Effector memory CD4-positive, alpha-beta T cell (primary cell): ENCODE measurements around the gene NARS2.
"Not testable (repeated sequence)": the region's sequence is repeated elsewhere in the genome, so short reads cannot be mapped to it uniquely, and the experiment has no call there.

Source experiments
- DNase-seq, 3 donors: peaks; one replicate each; pipeline ENCODE4 v3.0.0-alpha.2; 2020
- H3K27ac ChIP-seq: 2 replicates; pipeline ENCODE4 v1.7.0; 2013; ENCODE audit warnings: mild to moderate bottlenecking, low read length, moderate library complexity; ENCODE audit not compliant: insufficient read depth, poor library complexity, severe bottlenecking
- H3K27me3 ChIP-seq: replicated peaks from 2 replicates; pipeline ENCODE4 v1.7.0; 2013; ENCODE audit warnings: mild to moderate bottlenecking, low read length; ENCODE audit not compliant: insufficient read depth, control insufficient read depth, poor library complexity, severe bottlenecking
- H3K36me3 ChIP-seq: 2 replicates; pipeline ENCODE4 v1.7.0; 2013; ENCODE audit warnings: mild to moderate bottlenecking, low read length, moderate library complexity; ENCODE audit not compliant: control insufficient read depth, insufficient read depth
- H3K4me1 ChIP-seq: 2 replicates; pipeline ENCODE4 v1.7.0; 2013; ENCODE audit warnings: low read length, mild to moderate bottlenecking; ENCODE audit not compliant: control insufficient read depth, insufficient read depth, poor library complexity, severe bottlenecking
- H3K4me3 ChIP-seq: 2 replicates; pipeline ENCODE4 v1.7.0; 2013; ENCODE audit warnings: low read length, low read depth, mild to moderate bottlenecking; ENCODE audit not compliant: insufficient read depth, poor library complexity, severe bottlenecking
- H3K9me3 ChIP-seq: 2 replicates; pipeline ENCODE4 v1.7.0; 2013; ENCODE audit warnings: mild to moderate bottlenecking, low read length, moderate library complexity; ENCODE audit not compliant: control insufficient read depth
- total RNA-seq, 3 donors: gene quantifications; one replicate each; lab custom pipeline; 2026; lab: John Stamatoyannopoulos, UW

NARS2 gene, protein sequence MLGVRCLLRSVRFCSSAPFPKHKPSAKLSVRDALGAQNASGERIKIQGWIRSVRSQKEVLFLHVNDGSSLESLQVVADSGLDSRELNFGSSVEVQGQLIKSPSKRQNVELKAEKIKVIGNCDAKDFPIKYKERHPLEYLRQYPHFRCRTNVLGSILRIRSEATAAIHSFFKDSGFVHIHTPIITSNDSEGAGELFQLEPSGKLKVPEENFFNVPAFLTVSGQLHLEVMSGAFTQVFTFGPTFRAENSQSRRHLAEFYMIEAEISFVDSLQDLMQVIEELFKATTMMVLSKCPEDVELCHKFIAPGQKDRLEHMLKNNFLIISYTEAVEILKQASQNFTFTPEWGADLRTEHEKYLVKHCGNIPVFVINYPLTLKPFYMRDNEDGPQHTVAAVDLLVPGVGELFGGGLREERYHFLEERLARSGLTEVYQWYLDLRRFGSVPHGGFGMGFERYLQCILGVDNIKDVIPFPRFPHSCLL
- 17.3 to 19.6 (median 17.3) reads per million in 3 donors for total RNA-seq

DNA sequence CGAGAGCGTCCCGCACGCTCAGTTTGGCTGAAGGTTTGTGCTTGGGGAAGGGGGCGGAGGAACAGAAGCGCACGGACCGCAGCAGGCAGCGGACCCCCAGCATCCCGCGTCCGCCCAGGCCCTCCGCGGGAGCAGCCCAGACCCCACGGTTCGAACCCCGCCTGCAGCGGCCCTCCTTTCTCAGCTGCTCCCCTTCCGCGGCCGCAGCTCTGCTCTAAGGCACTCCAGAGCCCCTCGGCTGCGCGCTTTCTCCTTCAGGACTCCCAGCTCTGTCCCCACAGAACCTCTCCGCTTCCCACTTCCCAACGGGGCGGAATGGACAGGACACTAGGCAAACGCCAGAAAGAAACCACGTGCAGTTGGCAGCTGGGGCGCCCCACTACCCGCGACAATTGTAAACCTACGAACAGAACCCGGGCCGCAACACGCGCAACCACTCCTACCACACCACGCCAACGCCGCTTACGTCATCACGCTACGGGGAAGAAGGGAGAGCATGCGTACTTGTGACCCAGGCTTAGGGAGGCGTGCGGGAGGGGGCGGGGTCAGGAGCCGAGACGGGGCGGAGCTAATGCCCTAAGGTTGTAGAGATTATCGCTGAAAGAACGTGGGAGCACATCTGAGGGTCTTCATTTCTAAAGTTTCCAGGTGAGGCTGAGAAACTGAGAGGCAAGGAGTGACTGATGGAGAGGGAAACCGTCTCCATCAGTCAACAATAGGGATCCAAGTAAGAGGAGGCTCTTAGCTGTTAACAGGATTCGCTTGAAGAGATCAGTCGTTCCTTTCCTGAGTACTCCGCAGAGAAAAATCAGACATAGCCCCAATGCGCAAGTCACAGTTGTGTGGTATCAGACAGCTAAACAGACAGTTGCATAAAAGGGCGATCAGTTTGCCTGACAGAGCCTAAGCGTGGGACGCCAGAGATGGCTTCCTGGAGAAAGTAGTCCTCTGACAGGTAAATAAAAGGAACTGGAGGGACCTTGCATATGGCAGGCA, at the start of gene NARS2:
NARS2 (minus strand) TSS at position 479 of the 996 bp plus-strand sequence; CDS start at position 103, 376 bp downstream.
- Histone ChIP-seq H3K27ac (peak within 1 kb of the TSS; percentile 80), H3K27me3 (no peaks in the 10 kb centered on the region), H3K4me3 (peak within 1 kb of the TSS; percentile 82), H3K36me3 (no peaks in the 10 kb centered on the region), H3K4me1 (no peaks in the 10 kb centered on the region), H3K9me3 (no peaks in the 10 kb centered on the region)
- DNase-seq, result peak; percentile 92 to 95 (median 93)

DNA sequence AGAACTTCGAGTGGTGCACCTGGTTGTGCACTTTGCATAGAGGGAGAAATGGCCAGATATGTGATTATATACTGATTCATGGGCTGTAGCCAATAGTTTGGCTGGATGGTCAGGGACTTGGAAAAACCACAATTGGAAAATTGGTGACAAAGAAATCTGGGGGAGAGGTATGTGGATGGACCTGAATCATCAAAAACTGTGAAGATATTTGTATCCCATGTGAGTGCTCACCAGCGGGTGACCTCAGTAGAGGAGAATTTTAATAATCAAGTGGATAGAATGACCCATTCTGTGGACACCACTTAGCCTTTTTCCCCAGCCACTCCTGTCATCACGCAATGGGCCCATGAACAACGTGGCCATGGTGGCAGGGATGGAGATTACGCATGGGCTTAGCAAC, 48.0 kb upstream of the NARS2 start:
- H3K27ac ChIP-seq, result no peak overlapping the region
- no peaks in the 10 kb centered on the region for H3K4me1 ChIP-seq

DNA sequence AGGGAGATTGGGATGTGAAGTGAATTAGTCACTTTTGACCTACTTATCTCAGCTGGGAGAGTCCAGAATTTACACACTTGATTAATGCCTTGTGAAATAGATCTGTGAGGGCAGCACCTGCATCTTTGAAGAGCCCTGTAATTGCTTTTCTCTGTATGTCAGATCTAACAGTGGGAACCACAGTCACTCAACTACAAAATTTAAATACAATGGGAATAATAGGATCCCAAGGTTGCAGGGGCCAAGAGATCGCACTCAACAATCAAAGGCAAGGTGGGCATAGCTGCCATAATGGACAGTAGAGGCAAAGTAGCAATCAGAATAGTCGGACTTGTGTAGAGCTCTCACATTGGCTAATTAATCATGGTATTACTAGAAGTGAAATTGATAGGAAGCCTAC, 45.5 kb upstream of the NARS2 start:
- H3K36me3 ChIP-seq, result no peaks in the 10 kb centered on the region
- no peaks in the 10 kb centered on the region for H3K27me3 ChIP-seq
- no peak for DNase-seq
- H3K4me1 ChIP-seq, result no peaks in the 10 kb centered on the region
- H3K4me3 ChIP-seq, result no peak overlapping the region
- no peak overlapping the region for H3K27ac ChIP-seq
- H3K9me3 ChIP-seq, result no peaks in the 10 kb centered on the region

More for the DNA sequence above, 48.0 kb upstream of the NARS2 start:
- no peaks in the 10 kb centered on the region for H3K36me3 ChIP-seq
- H3K9me3 ChIP-seq, result no peaks in the 10 kb centered on the region
- H3K4me3 ChIP-seq, result no peak overlapping the region
- no peaks in the 10 kb centered on the region for H3K27me3 ChIP-seq
- no peak for DNase-seq

DNA sequence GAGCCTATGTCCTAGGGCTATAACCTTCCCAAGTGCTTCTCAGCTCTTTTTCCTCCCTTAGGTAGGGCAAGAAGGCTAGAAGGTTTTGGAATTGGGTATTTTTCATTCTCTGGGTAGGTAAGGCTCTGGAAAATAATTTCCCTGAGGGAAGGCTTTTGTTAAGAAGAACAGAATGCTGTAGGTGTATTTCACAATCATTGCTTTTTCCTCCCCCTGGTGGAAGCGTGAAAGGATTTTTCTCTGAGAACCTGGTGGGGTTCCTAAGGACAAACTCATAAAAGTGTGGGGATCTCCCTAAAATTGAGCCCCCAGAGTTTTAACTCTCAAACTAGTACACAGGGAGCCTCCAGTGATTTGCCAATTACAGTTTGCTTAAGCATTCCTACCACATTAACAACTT, 41.1 kb upstream of the NARS2 start:
- Histone ChIP-seq H3K9me3 (no peaks in the 10 kb centered on the region), H3K36me3 (no peaks in the 10 kb centered on the region), H3K27me3 (no peaks in the 10 kb centered on the region), H3K4me1 (no peaks in the 10 kb centered on the region), H3K27ac (no peak overlapping the region), H3K4me3 (no peak overlapping the region)
- no peak for DNase-seq

DNA sequence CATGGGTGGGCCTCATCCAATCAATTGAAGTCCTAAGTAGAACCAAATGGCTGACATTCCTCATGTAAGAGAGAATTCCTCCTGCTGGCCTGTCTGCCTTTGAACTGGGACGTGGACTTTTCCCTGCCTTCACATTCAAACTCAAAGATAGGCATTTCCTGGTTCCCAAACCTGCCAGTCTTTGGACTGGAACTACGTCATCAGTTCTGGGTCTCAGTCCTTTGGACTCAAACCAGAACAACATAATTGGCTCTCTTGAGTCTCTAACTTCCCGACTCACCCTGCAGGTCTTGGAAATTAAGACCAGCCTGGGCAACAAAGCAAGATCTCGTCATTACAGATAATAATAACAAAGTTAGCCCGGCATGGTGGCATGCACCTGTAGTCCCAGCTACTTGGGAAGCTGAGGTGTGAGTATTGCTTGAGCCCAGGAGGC, 38.7 kb upstream of the NARS2 start:
- Histone ChIP-seq H3K4me1 (no peaks in the 10 kb centered on the region), H3K4me3 (no peak overlapping the region), H3K27ac (no peak overlapping the region), H3K9me3 (no peaks in the 10 kb centered on the region), H3K36me3 (no peaks in the 10 kb centered on the region), H3K27me3 (no peaks in the 10 kb centered on the region)
- DNase-seq, result no peak

DNA sequence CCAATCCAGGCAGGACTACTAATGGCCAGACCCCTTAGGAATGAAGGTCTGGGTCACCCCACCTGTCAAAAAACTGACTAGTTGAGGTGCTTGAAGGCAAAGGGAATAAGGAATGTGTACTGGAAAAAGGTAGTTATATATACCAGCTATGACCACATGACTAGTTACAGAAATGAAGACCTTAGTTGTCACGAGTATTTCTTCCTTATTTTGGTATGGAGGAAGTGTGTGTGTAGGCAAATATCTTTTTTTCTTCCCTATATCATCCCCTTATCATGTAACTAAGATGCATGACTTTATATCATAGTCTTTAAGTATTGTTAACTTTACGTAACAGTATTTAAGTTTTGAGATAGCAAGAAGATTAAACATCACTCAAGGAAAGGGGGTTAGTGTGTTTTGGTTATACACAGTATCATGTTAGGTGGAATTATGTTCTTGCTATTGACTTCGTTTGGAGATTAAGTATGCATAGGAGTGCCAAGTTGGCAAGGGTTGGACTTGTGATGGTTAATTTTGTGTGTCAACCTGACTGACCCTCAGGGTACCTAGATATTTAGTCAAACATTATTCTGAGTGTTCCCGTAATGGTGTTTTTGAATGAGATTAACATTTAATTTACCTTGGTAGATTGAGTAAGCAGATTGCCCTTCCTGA, 38.2 kb upstream of the NARS2 start:
- Histone ChIP-seq H3K4me3 (no peak overlapping the region), H3K27ac (no peak overlapping the region), H3K4me1 (no peaks in the 10 kb centered on the region), H3K36me3 (no peaks in the 10 kb centered on the region), H3K27me3 (no peaks in the 10 kb centered on the region), H3K9me3 (no peaks in the 10 kb centered on the region)
- no peak for DNase-seq

DNA sequence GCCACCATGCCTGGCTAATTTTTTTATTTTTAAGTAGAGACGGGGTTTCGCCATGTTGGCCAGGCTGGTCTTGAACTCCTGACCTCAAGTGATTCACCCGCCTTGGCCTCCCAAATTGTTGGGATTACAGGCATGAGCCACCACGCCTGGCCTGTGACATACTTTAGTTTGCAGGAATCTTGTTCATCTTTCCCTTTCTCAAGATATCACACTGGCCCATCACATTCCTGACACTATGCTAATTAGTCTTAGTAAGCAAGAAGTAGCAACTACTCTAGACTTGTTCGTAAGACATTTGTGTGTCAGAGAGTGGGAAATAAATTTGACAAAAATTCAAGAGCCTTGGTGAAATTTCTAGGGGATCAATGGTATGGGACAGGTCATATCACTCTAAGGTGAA, 34.7 kb upstream of the NARS2 start:
- H3K27ac ChIP-seq, H3K36me3 ChIP-seq, H3K4me3 ChIP-seq, H3K27me3 ChIP-seq, DNase-seq, H3K9me3 ChIP-seq, H3K4me1 ChIP-seq: not testable (repeated sequence)

DNA sequence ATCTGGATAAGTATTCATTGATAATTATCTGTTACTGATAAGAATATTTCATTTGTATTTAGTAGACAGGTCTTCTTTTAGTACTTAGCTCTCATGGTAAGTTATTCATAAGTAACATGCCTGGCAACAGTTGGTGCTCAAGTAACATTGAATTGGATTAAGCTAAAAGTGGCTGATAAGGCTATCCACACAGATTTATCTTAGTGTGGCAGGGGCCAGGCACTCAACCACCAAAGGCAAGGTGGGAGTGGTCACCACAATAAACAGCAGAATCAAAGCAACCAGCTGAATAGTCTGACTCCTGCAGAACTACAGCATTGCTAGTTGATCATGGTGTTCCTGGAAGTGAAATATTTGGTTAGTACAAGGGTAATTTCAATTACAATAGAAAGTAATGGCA, 33.0 kb upstream of the NARS2 start:
- Histone ChIP-seq H3K27me3 (no peaks in the 10 kb centered on the region), H3K36me3 (no peaks in the 10 kb centered on the region), H3K4me1 (no peaks in the 10 kb centered on the region), H3K4me3 (no peak overlapping the region), H3K27ac (no peak overlapping the region), H3K9me3 (no peaks in the 10 kb centered on the region)
- no peak for DNase-seq

DNA sequence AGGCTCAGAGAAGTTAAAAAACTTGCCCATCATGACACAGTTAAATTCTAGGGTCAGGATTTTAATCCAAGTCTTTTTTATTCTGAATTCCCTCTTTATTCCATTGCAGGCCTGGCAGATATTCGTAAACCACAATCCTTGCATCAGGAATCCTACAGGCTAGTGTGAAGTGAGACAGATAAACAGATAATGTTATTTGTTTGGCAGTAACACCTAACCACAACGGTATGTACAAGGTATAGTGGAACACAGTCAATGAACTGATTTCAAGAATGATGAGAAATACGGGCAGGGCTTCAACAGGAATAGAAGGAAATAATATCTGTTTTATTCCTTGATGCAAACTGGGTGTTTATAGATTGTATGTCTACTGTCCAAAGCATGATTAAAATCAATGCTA, 32.0 kb upstream of the NARS2 start:
- H3K27me3 ChIP-seq, result no peaks in the 10 kb centered on the region
- H3K36me3 ChIP-seq, result no peaks in the 10 kb centered on the region
- no peaks in the 10 kb centered on the region for H3K4me1 ChIP-seq
- DNase-seq, result no peak
- no peak overlapping the region for H3K4me3 ChIP-seq
- no peak overlapping the region for H3K27ac ChIP-seq
- H3K9me3 ChIP-seq, result no peaks in the 10 kb centered on the region
